Ovary (tissue), 3 donors: ENCODE measurements around the gene FOXK2.

ENCODE experiments used
- CTCF ChIP-seq, 3 donors: fragments of 450-650 bp in 2 of 3; fragments of 200-600 bp in 1 of 3; IDR thresholded peaks; one replicate each; pipeline versions ENCODE4 v1.5.1 to v1.8.0; 2016 to 2022; ENCODE audit warnings: antibody characterized with exemption in 3 of 3, mild to moderate bottlenecking in 1 of 3
- POLR2A ChIP-seq: fragments of 450-650 bp; IDR thresholded peaks from one replicate; pipeline ENCODE4 v1.6.1; 2017; ENCODE audit warnings: antibody characterized with exemption, mild to moderate bottlenecking, moderate library complexity
- donor health status: DM: no; HTN: no; CAD: no.

GRCh38 chr17:82552580-82552979, 33.0 kb downstream of the FOXK2 start:
- TF ChIP-seq CTCF (IDR thresholded peaks at IDR 0.05) (no peak), POLR2A (no peak)
